HCT116 (cell line): ENCODE data around the gene ROBO1.

ENCODE experiments used
- EZH2 ChIP-seq: fragments of 200-600 bp; sonication (generic); IDR thresholded peaks from 2 replicates; pipeline ENCODE4 v1.6.1; 2017; ENCODE audit warnings: antibody characterized with exemption, mixed run types
- JUND ChIP-seq: IDR thresholded peaks from 2 replicates; pipeline ENCODE4 v1.6.1; 2012
- POLR2A ChIP-seq: IDR thresholded peaks from 2 replicates; pipeline ENCODE4 v1.7.0; 2011; ENCODE audit warnings: borderline replicate concordance; ENCODE audit not compliant: insufficient read depth, insufficient read length; ENCODE audit errors: extremely low read depth
- SP1 ChIP-seq: IDR thresholded peaks from 2 replicates; pipeline ENCODE4 v1.6.1; 2012; ENCODE audit warnings: low read depth
- SRF ChIP-seq: IDR thresholded peaks from 2 replicates; pipeline ENCODE4 v1.6.1; 2012; ENCODE audit warnings: low read depth
- YY1 ChIP-seq: IDR thresholded peaks from 2 replicates; pipeline ENCODE4 v1.6.1; 2011; ENCODE audit warnings: low read length, low read depth, moderate library complexity, mild to moderate bottlenecking; ENCODE audit not compliant: insufficient replicate concordance; ENCODE audit errors: extremely low read depth

GRCh38 chr3:79587150-79587549 is 180.6 kb downstream of the ROBO1 start:
- no peak for TF ChIP-seq YY1
- TF ChIP-seq SRF: no peak
- no peak for TF ChIP-seq JUND
- no peak for TF ChIP-seq POLR2A
- no peak for TF ChIP-seq SP1
- no peak for TF ChIP-seq EZH2
